DND-41 (cell line): ENCODE results near the gene MMAB.

ENCODE experiments used
- ATAC-seq: fragments of 200-7000 bp; cut with Tn5 transposase; 3 replicates; pipeline ENCODE4 v1.9.1; 2021; ENCODE audit warnings: low read depth; ENCODE audit not compliant: insufficient read depth
- DNase-seq: peaks from one replicate; pipeline ENCODE4 v3.0.0-alpha.2; 2020
- H2AFZ ChIP-seq: 2 replicates; pipeline ENCODE4 v1.6.0; 2012; ENCODE audit warnings: low read depth, low read length
- H3K27ac ChIP-seq: 2 replicates; pipeline ENCODE4 v1.5.1; 2012; ENCODE audit warnings: low read length, inconsistent platforms
- H3K27me3 ChIP-seq: fragments of 200-600 bp; sonication (generic); 2 replicates; pipeline ENCODE4 v1.6.0; 2012; ENCODE audit warnings: low read length, mild to moderate bottlenecking, inconsistent platforms; ENCODE audit not compliant: insufficient read depth, poor library complexity
- H3K36me3 ChIP-seq: 2 replicates; pipeline ENCODE4 v1.5.1; 2012; ENCODE audit warnings: low read length, inconsistent platforms; ENCODE audit not compliant: insufficient read depth
- H3K4me1 ChIP-seq: 2 replicates; pipeline ENCODE4 v1.5.1; 2012; ENCODE audit warnings: mild to moderate bottlenecking, low read length; ENCODE audit not compliant: insufficient read depth
- H3K4me2 ChIP-seq: 2 replicates; pipeline ENCODE4 v1.6.0; 2012; ENCODE audit warnings: mild to moderate bottlenecking, moderate library complexity, low read length, inconsistent platforms; ENCODE audit not compliant: insufficient read depth
- H3K4me3 ChIP-seq, 2 experiments: fragments of 200-600 bp in 1 of 2; shearing (Covaris generic) in 1 of 2; 2 replicates each; pipeline ENCODE4 v1.5.1; 2012 to 2016; ENCODE audit warnings: inconsistent platforms in 2 of 2, low read length in 2 of 2, mild to moderate bottlenecking in 2 of 2, low read depth in 1 of 2, moderate library complexity in 1 of 2
- H3K79me2 ChIP-seq: 2 replicates; pipeline ENCODE4 v1.6.0; 2012; ENCODE audit warnings: low read length, inconsistent platforms; ENCODE audit not compliant: insufficient read depth
- H3K9ac ChIP-seq: 2 replicates; pipeline ENCODE4 v1.6.0; 2012; ENCODE audit warnings: low read depth, mild to moderate bottlenecking, inconsistent platforms, low read length, moderate library complexity
- H3K9me3 ChIP-seq: 2 replicates; pipeline ENCODE4 v1.5.1; 2012; ENCODE audit warnings: low read length, moderate library complexity, mild to moderate bottlenecking, inconsistent platforms; ENCODE audit not compliant: insufficient read depth, severe bottlenecking
- H4K20me1 ChIP-seq: 2 replicates; pipeline ENCODE4 v1.6.0; 2012; ENCODE audit warnings: low read length; ENCODE audit not compliant: insufficient read depth
- CTCF ChIP-seq: IDR thresholded peaks from 2 replicates; pipeline ENCODE4 v1.5.1; 2012; ENCODE audit warnings: borderline replicate concordance, low read length, moderate library complexity, mild to moderate bottlenecking; ENCODE audit not compliant: poor library complexity, severe bottlenecking; ENCODE audit errors: extremely low read depth
- EZH2 ChIP-seq: IDR thresholded peaks from 3 replicates; pipeline ENCODE4 v1.6.1; 2012; ENCODE audit warnings: borderline replicate concordance, low read depth, mild to moderate bottlenecking, moderate library complexity, low read length, inconsistent platforms; ENCODE audit not compliant: severe bottlenecking

MMAB gene

DNA sequence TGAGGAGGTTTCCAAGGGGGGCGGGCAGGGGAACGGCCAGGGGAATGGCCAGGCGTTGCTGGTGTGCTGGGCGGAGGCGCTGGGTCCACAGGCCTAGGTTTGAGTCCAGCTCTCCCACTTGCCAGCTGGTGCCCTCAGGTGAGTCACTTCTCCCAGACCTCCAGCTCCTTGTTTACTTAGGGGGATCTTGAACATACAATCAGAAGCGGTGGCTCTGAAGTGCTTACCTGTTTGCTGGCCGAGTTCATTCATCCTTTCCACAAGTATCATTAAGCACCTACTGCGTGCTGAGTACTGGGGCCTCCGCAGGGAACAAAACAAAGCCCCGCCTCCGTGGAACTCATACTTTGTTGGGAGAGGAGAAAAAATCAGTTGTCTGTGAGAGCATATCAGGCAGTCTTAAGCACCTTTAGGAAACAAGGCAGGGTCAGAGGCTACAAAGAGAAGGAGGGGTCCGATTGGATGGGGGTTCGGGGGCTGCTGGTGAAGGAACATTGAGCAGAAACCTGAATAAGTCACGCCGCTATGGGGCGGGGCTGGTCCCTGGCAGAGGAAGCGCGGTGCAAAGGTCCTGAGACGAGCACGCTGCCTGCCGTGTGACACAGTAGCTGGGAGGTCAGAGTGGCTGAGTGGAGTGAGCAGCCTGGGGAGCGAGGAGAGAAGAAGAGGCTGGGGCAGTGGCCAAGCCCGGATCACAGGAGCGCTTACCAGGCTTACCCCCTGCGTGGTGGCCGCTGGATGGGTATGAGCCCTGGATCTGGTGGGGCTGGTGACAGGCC is 15.3 kb upstream of the MMAB start:
- Histone ChIP-seq H3K36me3 (peaks cover 73% of the 10 kb centered on the region), H2AFZ (no peak overlapping the region), H3K79me2 (no peaks in the 10 kb centered on the region), H3K9ac (no peak overlapping the region), H3K4me2 (no peak overlapping the region), H4K20me1 (peaks cover 6% of the 10 kb centered on the region), H3K4me1 (no peaks in the 10 kb centered on the region), H3K27me3 (no peaks in the 10 kb centered on the region), H3K27ac (no peak overlapping the region), H3K9me3 (no peaks in the 10 kb centered on the region), H3K4me3 (no peak overlapping the region)
- DNase-seq (no peak), ATAC-seq (no peak)
- TF ChIP-seq EZH2 (no peak), CTCF (no peak)

- Histone ChIP-seq H3K4me1 (no peaks in the 10 kb centered on the region), H4K20me1 (peaks cover 6% of the 10 kb centered on the region), H3K36me3 (peaks cover 69% of the 10 kb centered on the region), H3K27me3 (no peaks in the 10 kb centered on the region), H3K4me2 (no peak overlapping the region), H3K9ac (no peak overlapping the region), H3K4me3 (no peak overlapping the region), H3K9me3 (no peaks in the 10 kb centered on the region), H3K27ac (no peak overlapping the region), H3K79me2 (no peaks in the 10 kb centered on the region), H2AFZ (no peak overlapping the region)
- DNase-seq (no peak), ATAC-seq (no peak)
- no peak for TF ChIP-seq EZH2
- TF ChIP-seq CTCF, result no peak
Observed at GRCh38 chr12:109587921-109588320, 14.6 kb upstream of the MMAB start.

GRCh38 chr12:109586385-109587296 is 13.3 kb upstream of the MMAB start:
- Histone ChIP-seq H3K9ac (no peak overlapping the region), H3K36me3 (peaks cover 61% of the 10 kb centered on the region)

More at GRCh38 chr12:109586385-109587296, 13.3 kb upstream of the MMAB start:
- H3K9me3 ChIP-seq, result no peaks in the 10 kb centered on the region
- no peaks in the 10 kb centered on the region for H3K27me3 ChIP-seq
- H4K20me1 ChIP-seq, result peaks cover 5% of the 10 kb centered on the region
- no peak overlapping the region for H3K4me2 ChIP-seq
- H3K79me2 ChIP-seq, result no peaks in the 10 kb centered on the region
- no peak for TF ChIP-seq EZH2
- TF ChIP-seq CTCF, result no peak
- H3K27ac ChIP-seq, result no peak overlapping the region
- no peak overlapping the region for H3K4me3 ChIP-seq
- H2AFZ ChIP-seq, result no peak overlapping the region
- no peak for DNase-seq
- ATAC-seq, result no peak
- H3K4me1 ChIP-seq, result no peaks in the 10 kb centered on the region
